Measurements from ENCODE around the gene NEURL4.

GRCh38 chr17:7304179-7304578 is 25.0 kb downstream of the NEURL4 start:
- TF ChIP-seq CTCF (IDR thresholded peaks at IDR 0.05): no peak
- TF ChIP-seq POLR2A (IDR thresholded peaks at IDR 0.05): no peak
- no peak for TF ChIP-seq EP300 (IDR thresholded peaks at IDR 0.05; ENCODE audit: low read depth)
- TF ChIP-seq POLR2AphosphoS5 (IDR thresholded peaks at IDR 0.05): no peak
